Tibial nerve (tissue), 4 donors: Measurements from ENCODE around the gene NCL. TPM values are rescaled to one million over a fixed set of nuclear protein-coding genes. Genes with fewer than 3 reads are reported as not detected.

ENCODE experiments used
- DNase-seq, 2 donors: peaks; one replicate each; pipeline ENCODE4 v3.0.0-alpha.2; 2019; ENCODE audit warnings: low spot score in 2 of 2
- H3K27ac ChIP-seq, 4 donors: fragments of 200-600 bp; sonication (generic) in 3 of 4; one replicate each; pipeline ENCODE4 v1.5.1; 2017 to 2019; ENCODE audit warnings: mild to moderate bottlenecking in 1 of 4
- H3K27me3 ChIP-seq, 2 donors: fragments of 200-600 bp; sonication (generic) in 1 of 2; one replicate each; pipeline versions ENCODE4 v1.5.1 to v1.6.0; 2017 to 2019
- H3K36me3 ChIP-seq, 3 donors: fragments of 200-600 bp; sonication (generic); one replicate each; pipeline ENCODE4 v1.5.1; 2018 to 2019
- H3K4me1 ChIP-seq, 4 donors: fragments of 200-600 bp; sonication (generic) in 3 of 4; one replicate each; pipeline ENCODE4 v1.5.1; 2017 to 2019
- H3K4me3 ChIP-seq, 4 donors: fragments of 200-600 bp; sonication (generic) in 3 of 4; one replicate each; pipeline ENCODE4 v1.5.1; 2017 to 2019; ENCODE audit warnings: mild to moderate bottlenecking in 1 of 4, moderate library complexity in 1 of 4
- H3K9me3 ChIP-seq, 4 donors: fragments of 200-600 bp; sonication (generic) in 3 of 4; one replicate each; pipeline ENCODE4 v1.5.1; 2017 to 2019
- CTCF ChIP-seq, 5 experiments: fragments of 200-600 bp in 3 of 5; fragments of 450-650 bp in 2 of 5; sonication (generic) in 3 of 5; IDR thresholded peaks; one replicate each; pipeline ENCODE4 v1.5.1; 2016 to 2019; ENCODE audit warnings: antibody characterized with exemption in 5 of 5, mild to moderate bottlenecking in 3 of 5, moderate library complexity in 2 of 5
- EP300 ChIP-seq, 2 donors: sonication (generic); formaldehyde crosslinking; IDR thresholded peaks; one replicate each; pipeline ENCODE4 v1.6.1; 2017; ENCODE audit warnings: antibody characterized with exemption in 2 of 2, mild to moderate bottlenecking in 1 of 2
- POLR2A ChIP-seq, 2 donors: fragments of 450-650 bp; IDR thresholded peaks; one replicate each; pipeline ENCODE4 v1.6.1; 2017; ENCODE audit warnings: antibody characterized with exemption in 2 of 2, mild to moderate bottlenecking in 2 of 2, moderate library complexity in 2 of 2
- WGBS, 2 donors: methylation state at CpG; one replicate each; pipeline ENCODE4 v1.1.5; 2018; 5-methylcytosine and 5-hydroxymethylcytosine counted together
- total RNA-seq, 4 donors: library from RNA; depleted of rRNA; stranded (reverse); fragments of >200 nt; gene quantifications; one replicate each; pipeline ENCODE4 v1.1.0, GENCODE V29; 2016

The NCL gene
- total RNA-seq, 4 donors from 2014 or later: 119 to 202 (median 143) TPM

GRCh38 chr2:231480781-231481180, 16.5 kb upstream of the NCL start:
- Histone ChIP-seq H3K36me3 (no peaks in the 10 kb centered on the region), H3K4me1 (peaks cover 0 to 15% (median 0%) of the 10 kb centered on the region in 4 donors), H3K4me3 (no peak overlapping the region), H3K27me3 (no peaks in the 10 kb centered on the region), H3K27ac (no peak overlapping the region), H3K9me3 (no peaks in the 10 kb centered on the region)
- 73 to 75% methylated on average over 3 of the region's 3 CpGs for WGBS, 2 donors
- no peak for DNase-seq
- TF ChIP-seq POLR2A (IDR thresholded peaks at IDR 0.05) (no peak), CTCF (IDR thresholded peaks at IDR 0.05) (no peak), EP300 (IDR thresholded peaks at IDR 0.05) (no peak)

- TF ChIP-seq CTCF (IDR thresholded peaks at IDR 0.05) (no peak), EP300 (IDR thresholded peaks at IDR 0.05) (no peak), POLR2A (IDR thresholded peaks at IDR 0.05) (no peak)
- DNase-seq: no peak
- WGBS, 2 donors: 83 to 84% methylated on average over 9 of the region's 9 CpGs
- Histone ChIP-seq H3K36me3 (no peaks in the 10 kb centered on the region), H3K27ac (no peak overlapping the region), H3K9me3 (no peaks in the 10 kb centered on the region), H3K27me3 (no peaks in the 10 kb centered on the region), H3K4me1 (peaks cover 0 to 15% (median 0%) of the 10 kb centered on the region in 4 donors), H3K4me3 (no peak overlapping the region)
Measured at GRCh38 chr2:231479455-231479854, 15.2 kb upstream of the NCL start.

GRCh38 chr2:231476920-231477319, 12.6 kb upstream of the NCL start:
- WGBS, 2 donors: 66 to 72% methylated on average over 3 of the region's 3 CpGs
- Histone ChIP-seq H3K4me3 (no peak overlapping the region), H3K27ac (no peak overlapping the region), H3K9me3 (no peaks in the 10 kb centered on the region), H3K27me3 (no peaks in the 10 kb centered on the region), H3K4me1 (no peaks in the 10 kb centered on the region), H3K36me3 (no peaks in the 10 kb centered on the region)
- DNase-seq: no peak
- TF ChIP-seq EP300 (IDR thresholded peaks at IDR 0.05) (no peak), CTCF (IDR thresholded peaks at IDR 0.05) (no peak), POLR2A (IDR thresholded peaks at IDR 0.05) (no peak)

GRCh38 chr2:231475965-231476364, 11.7 kb upstream of the NCL start:
- TF ChIP-seq CTCF (IDR thresholded peaks at IDR 0.05) (no peak), POLR2A (IDR thresholded peaks at IDR 0.05) (no peak), EP300 (IDR thresholded peaks at IDR 0.05) (no peak)
- H3K4me1 ChIP-seq: no peaks in the 10 kb centered on the region
- no peak overlapping the region for H3K4me3 ChIP-seq
- no peak overlapping the region for H3K27ac ChIP-seq
- no peak for DNase-seq
- WGBS, 2 donors: 70 to 71% methylated on average over 3 of the region's 3 CpGs
- no peaks in the 10 kb centered on the region for H3K36me3 ChIP-seq
- no peaks in the 10 kb centered on the region for H3K9me3 ChIP-seq
- no peaks in the 10 kb centered on the region for H3K27me3 ChIP-seq

GRCh38 chr2:231472816-231473215, 8.5 kb upstream of the NCL start:
- DNase-seq: no peak
- Histone ChIP-seq H3K27ac (no peak overlapping the region), H3K36me3 (no peaks in the 10 kb centered on the region), H3K9me3 (no peaks in the 10 kb centered on the region), H3K4me3 (no peak overlapping the region), H3K4me1 (no peaks in the 10 kb centered on the region), H3K27me3 (no peaks in the 10 kb centered on the region)
- TF ChIP-seq EP300 (IDR thresholded peaks at IDR 0.05) (no peak), POLR2A (IDR thresholded peaks at IDR 0.05) (no peak), CTCF (IDR thresholded peaks at IDR 0.05) (no peak)
- WGBS, 2 donors: 77 to 84% methylated on average over 3 of the region's 3 CpGs
